Measurements from ENCODE around the gene DOK4.
"Not testable (repeated sequence)": the region's sequence is repeated elsewhere in the genome, so short reads cannot be mapped to it uniquely, and the experiment has no call there.

DOK4 gene

GRCh38 chr16:57502048-57502775 is 15.9 kb upstream of the DOK4 start:
- WGBS, 2 experiments = 88 to 90% methylated on average over 12 of the region's 12 CpGs
- no peaks in the 10 kb centered on the region for H3K27me3 ChIP-seq (ENCODE audit: control insufficient read depth, insufficient read depth, low read length, poor library complexity, severe bottlenecking)
- H3K27ac ChIP-seq (ENCODE audit: insufficient read depth, low read depth, low read length, poor library complexity, severe bottlenecking) = no peak overlapping the region
- peaks cover 2% of the 10 kb centered on the region for H3K4me1 ChIP-seq (ENCODE audit: control insufficient read depth, insufficient read depth, low read length)
- no peaks in the 10 kb centered on the region for H3K36me3 ChIP-seq (ENCODE audit: control insufficient read depth, insufficient read depth, low read length)
- H3K9me3 ChIP-seq (ENCODE audit: control insufficient read depth, low read length) = no peaks in the 10 kb centered on the region
- no peak overlapping the region for H3K4me3 ChIP-seq (ENCODE audit: insufficient read depth, low read depth, low read length)

- no peak overlapping the region for H3K4me3 ChIP-seq (ENCODE audit: insufficient read depth, low read depth, low read length)
- H3K9me3 ChIP-seq (ENCODE audit: control insufficient read depth, low read length) = no peaks in the 10 kb centered on the region
- no peaks in the 10 kb centered on the region for H3K27me3 ChIP-seq (ENCODE audit: control insufficient read depth, insufficient read depth, low read length, poor library complexity, severe bottlenecking)
- H3K27ac ChIP-seq (ENCODE audit: insufficient read depth, low read depth, low read length, poor library complexity, severe bottlenecking) = no peak overlapping the region
- H3K36me3 ChIP-seq (ENCODE audit: control insufficient read depth, insufficient read depth, low read length) = no peaks in the 10 kb centered on the region
- no peaks in the 10 kb centered on the region for H3K4me1 ChIP-seq (ENCODE audit: control insufficient read depth, insufficient read depth, low read length)
- WGBS, 2 experiments = 91% methylated on average over 7 of the region's 7 CpGs
Observed at GRCh38 chr16:57501492-57501891, 15.2 kb upstream of the DOK4 start.

GRCh38 chr16:57500578-57501111 is 14.4 kb upstream of the DOK4 start:
- no peaks in the 10 kb centered on the region for H3K9me3 ChIP-seq (ENCODE audit: control insufficient read depth, low read length)
- H3K4me1 ChIP-seq (ENCODE audit: control insufficient read depth, insufficient read depth, low read length) = no peaks in the 10 kb centered on the region
- H3K27ac ChIP-seq (ENCODE audit: insufficient read depth, low read depth, low read length, poor library complexity, severe bottlenecking) = no peak overlapping the region
- H3K27me3 ChIP-seq (ENCODE audit: control insufficient read depth, insufficient read depth, low read length, poor library complexity, severe bottlenecking) = no peaks in the 10 kb centered on the region
- 75 to 78% methylated on average over 9 of the region's 9 CpGs for WGBS, 2 experiments
- H3K4me3 ChIP-seq (ENCODE audit: insufficient read depth, low read depth, low read length) = no peak overlapping the region
- H3K36me3 ChIP-seq (ENCODE audit: control insufficient read depth, insufficient read depth, low read length) = no peaks in the 10 kb centered on the region

GRCh38 chr16:57499941-57500340 is 13.6 kb upstream of the DOK4 start:
- WGBS, 2 experiments = 92 to 94% methylated on average over 11 of the region's 11 CpGs
- not testable (repeated sequence) for H3K4me1 ChIP-seq (ENCODE audit: control insufficient read depth, insufficient read depth, low read length); H3K27me3 ChIP-seq (ENCODE audit: control insufficient read depth, insufficient read depth, low read length, poor library complexity, severe bottlenecking); H3K36me3 ChIP-seq (ENCODE audit: control insufficient read depth, insufficient read depth, low read length); H3K9me3 ChIP-seq (ENCODE audit: control insufficient read depth, low read length); H3K27ac ChIP-seq (ENCODE audit: insufficient read depth, low read depth, low read length, poor library complexity, severe bottlenecking); H3K4me3 ChIP-seq (ENCODE audit: insufficient read depth, low read depth, low read length)

GRCh38 chr16:57498031-57498430 is 11.7 kb upstream of the DOK4 start:
- Histone ChIP-seq H3K9me3 (ENCODE audit: control insufficient read depth, low read length) (no peaks in the 10 kb centered on the region), H3K27me3 (ENCODE audit: control insufficient read depth, insufficient read depth, low read length, poor library complexity, severe bottlenecking) (no peaks in the 10 kb centered on the region), H3K4me3 (ENCODE audit: insufficient read depth, low read depth, low read length) (no peak overlapping the region), H3K36me3 (ENCODE audit: control insufficient read depth, insufficient read depth, low read length) (no peaks in the 10 kb centered on the region), H3K4me1 (ENCODE audit: control insufficient read depth, insufficient read depth, low read length) (no peaks in the 10 kb centered on the region), H3K27ac (ENCODE audit: insufficient read depth, low read depth, low read length, poor library complexity, severe bottlenecking) (no peak overlapping the region)
- 90 to 95% methylated on average over 3 of the region's 4 CpGs for WGBS, 2 experiments

GRCh38 chr16:57497121-57497520 is 10.8 kb upstream of the DOK4 start:
- H3K27me3 ChIP-seq (ENCODE audit: control insufficient read depth, insufficient read depth, low read length, poor library complexity, severe bottlenecking) = no peaks in the 10 kb centered on the region
- WGBS, 2 experiments = 82% methylated on average over 13 of the region's 13 CpGs

GRCh38 chr16:57493767-57494166 is 7.5 kb upstream of the DOK4 start:
- H3K9me3 ChIP-seq (ENCODE audit: control insufficient read depth, low read length) = no peaks in the 10 kb centered on the region
- no peak overlapping the region for H3K4me3 ChIP-seq (ENCODE audit: insufficient read depth, low read depth, low read length)
- 86 to 92% methylated on average over 4 of the region's 4 CpGs for WGBS, 2 experiments
- H3K27ac ChIP-seq (ENCODE audit: insufficient read depth, low read depth, low read length, poor library complexity, severe bottlenecking) = no peak overlapping the region
- no peaks in the 10 kb centered on the region for H3K36me3 ChIP-seq (ENCODE audit: control insufficient read depth, insufficient read depth, low read length)
- no peaks in the 10 kb centered on the region for H3K27me3 ChIP-seq (ENCODE audit: control insufficient read depth, insufficient read depth, low read length, poor library complexity, severe bottlenecking)
- no peaks in the 10 kb centered on the region for H3K4me1 ChIP-seq (ENCODE audit: control insufficient read depth, insufficient read depth, low read length)

More at GRCh38 chr16:57497121-57497520, 10.8 kb upstream of the DOK4 start:
- no peak overlapping the region for H3K27ac ChIP-seq (ENCODE audit: insufficient read depth, low read depth, low read length, poor library complexity, severe bottlenecking)
- H3K9me3 ChIP-seq (ENCODE audit: control insufficient read depth, low read length) = no peaks in the 10 kb centered on the region
- H3K4me1 ChIP-seq (ENCODE audit: control insufficient read depth, insufficient read depth, low read length) = no peaks in the 10 kb centered on the region
- no peaks in the 10 kb centered on the region for H3K36me3 ChIP-seq (ENCODE audit: control insufficient read depth, insufficient read depth, low read length)
- H3K4me3 ChIP-seq (ENCODE audit: insufficient read depth, low read depth, low read length) = no peak overlapping the region

GRCh38 chr16:57489229-57489628 is 2.9 kb upstream of the DOK4 start:
- no peak overlapping the region for H3K4me3 ChIP-seq (ENCODE audit: insufficient read depth, low read depth, low read length)
- WGBS, 2 experiments = 91 to 94% methylated on average over 5 of the region's 5 CpGs
- H3K9me3 ChIP-seq (ENCODE audit: control insufficient read depth, low read length) = no peaks in the 10 kb centered on the region
- peaks cover 11% of the 10 kb centered on the region for H3K27me3 ChIP-seq (ENCODE audit: control insufficient read depth, insufficient read depth, low read length, poor library complexity, severe bottlenecking)
- peaks cover 13% of the 10 kb centered on the region for H3K4me1 ChIP-seq (ENCODE audit: control insufficient read depth, insufficient read depth, low read length)
- no peak overlapping the region for H3K27ac ChIP-seq (ENCODE audit: insufficient read depth, low read depth, low read length, poor library complexity, severe bottlenecking)
- H3K36me3 ChIP-seq (ENCODE audit: control insufficient read depth, insufficient read depth, low read length) = no peaks in the 10 kb centered on the region

- Histone ChIP-seq H3K27me3 (ENCODE audit: control insufficient read depth, insufficient read depth, low read length, poor library complexity, severe bottlenecking) (peaks cover 11% of the 10 kb centered on the region), H3K4me1 (ENCODE audit: control insufficient read depth, insufficient read depth, low read length) (peaks cover 13% of the 10 kb centered on the region), H3K4me3 (ENCODE audit: insufficient read depth, low read depth, low read length) (no peak overlapping the region), H3K27ac (ENCODE audit: insufficient read depth, low read depth, low read length, poor library complexity, severe bottlenecking) (no peak overlapping the region), H3K36me3 (ENCODE audit: control insufficient read depth, insufficient read depth, low read length) (no peaks in the 10 kb centered on the region), H3K9me3 (ENCODE audit: control insufficient read depth, low read length) (no peaks in the 10 kb centered on the region)
- WGBS, 2 experiments = 74 to 78% methylated on average over 8 of the region's 8 CpGs
Observed at GRCh38 chr16:57486858-57487834, 853 bp upstream of the DOK4 start.

Measured in ectodermal cell (in vitro differentiated cells).